Lung (tissue), 12 donors: ENCODE measurements around the gene PPP1R1B. TPM values are rescaled to one million over a fixed set of nuclear protein-coding genes. Genes with fewer than 3 reads are reported as not detected.

ENCODE experiments used
- ATAC-seq: fragments of 200-7000 bp; cut with Tn5 transposase; one replicate; pipeline ENCODE4 v1.9.1; 2020; ENCODE audit warnings: moderate number of reproducible peaks; ENCODE audit not compliant: insufficient read depth, low FRiP score
- DNase-seq, 3 donors: peaks; one replicate each; pipeline ENCODE4 v3.0.0-alpha.2; 2013 to 2017
- H3K27ac ChIP-seq, 2 donors: one replicate each; pipeline ENCODE4 v1.5.1; 2013; ENCODE audit warnings: mild to moderate bottlenecking in 2 of 2, moderate library complexity in 2 of 2, control low read depth in 1 of 2, inconsistent platforms in 1 of 2, low read depth in 1 of 2, low read length in 1 of 2
- H3K27me3 ChIP-seq, 3 donors: one replicate each; pipeline ENCODE4 v1.5.1; 2013; ENCODE audit warnings: low read length in 2 of 3; ENCODE audit not compliant: control insufficient read depth in 3 of 3, insufficient read depth in 3 of 3
- H3K36me3 ChIP-seq, 4 donors: one replicate each; pipeline ENCODE4 v1.5.1; 2013; ENCODE audit warnings: low read length in 4 of 4, mild to moderate bottlenecking in 1 of 4, moderate library complexity in 1 of 4; ENCODE audit not compliant: control insufficient read depth in 4 of 4, insufficient read depth in 4 of 4
- H3K4me1 ChIP-seq, 5 donors: one replicate each; pipeline ENCODE4 v1.5.1; 2013; ENCODE audit warnings: low read length in 5 of 5, mild to moderate bottlenecking in 2 of 5, moderate library complexity in 1 of 5; ENCODE audit not compliant: control insufficient read depth in 5 of 5, insufficient read depth in 5 of 5
- H3K4me3 ChIP-seq: one replicate; pipeline ENCODE4 v1.5.1; 2013; ENCODE audit warnings: mild to moderate bottlenecking, control low read depth, moderate library complexity
- H3K9ac ChIP-seq, 2 donors: one replicate each; pipeline ENCODE4 v1.5.1; 2013; ENCODE audit warnings: low read length in 2 of 2, control low read depth in 1 of 2; ENCODE audit not compliant: insufficient read depth in 1 of 2
- H3K9me3 ChIP-seq, 4 donors: one replicate each; pipeline ENCODE4 v1.5.1; 2013; ENCODE audit warnings: low read length in 3 of 4, mild to moderate bottlenecking in 1 of 4, moderate library complexity in 1 of 4; ENCODE audit not compliant: control insufficient read depth in 4 of 4, insufficient read depth in 3 of 4
- CTCF ChIP-seq: IDR thresholded peaks from 2 replicates; pipeline ENCODE4 v1.5.1; 2012; ENCODE audit warnings: mild to moderate bottlenecking; ENCODE audit errors: control extremely low read depth, extremely low read depth
- WGBS, 2 donors: extraction: QIAGEN DNeasy Blood & Tissue Kit; methylation state at CpG; one replicate each; pipeline ENCODE4 v1.1.7; 2013; 5-methylcytosine and 5-hydroxymethylcytosine counted together
- polyA plus RNA-seq, 2 donors: library from polyadenylated mRNA; stranded (reverse); fragments of 200-250 nt; gene quantifications; one replicate each; pipeline ENCODE4 v1.2.1, GENCODE V29; 2013
- total RNA-seq, 2 donors: library from RNA; depleted of rRNA in 1 of 2; stranded (reverse); fragments of >200 nt in 1 of 2; gene quantifications; one replicate each; pipeline ENCODE4 v1.2.1, GENCODE V29; 2014 to 2021
- donor health status: control.
- donor health status: control.
- donor health status: Bipolar disorder and iron deficiency.
- donor health status: healthy.
- donor health status: DM: yes; HTN: yes; CAD: no.

PPP1R1B gene
- total and polyA plus RNA-seq, 4 donors = 21.3 to 36.4 (median 24.8) TPM

GRCh38 chr17:39675390-39676082 is 48.8 kb downstream of the PPP1R1B start:
- Histone ChIP-seq H3K9me3 (no peaks in the 10 kb centered on the region), H3K27ac (peak overlapping the region; percentile 8 to 87), H3K9ac (peak overlapping the region in 1 of 2 donors; percentile 7), H3K4me1 (peaks cover 10 to 42% (median 19%) of the 10 kb centered on the region in 5 donors), H3K36me3 (peaks cover 0 to 7% (median 5%) of the 10 kb centered on the region in 4 donors), H3K4me3 (no peak overlapping the region), H3K27me3 (peaks cover 0 to 2% (median 0%) of the 10 kb centered on the region in 3 donors)
- no peak for ATAC-seq
- DNase-seq = no peak
- 73 to 77% methylated on average over 10 of the region's 10 CpGs for WGBS, 2 donors
- TF ChIP-seq CTCF = no peak

DNA sequence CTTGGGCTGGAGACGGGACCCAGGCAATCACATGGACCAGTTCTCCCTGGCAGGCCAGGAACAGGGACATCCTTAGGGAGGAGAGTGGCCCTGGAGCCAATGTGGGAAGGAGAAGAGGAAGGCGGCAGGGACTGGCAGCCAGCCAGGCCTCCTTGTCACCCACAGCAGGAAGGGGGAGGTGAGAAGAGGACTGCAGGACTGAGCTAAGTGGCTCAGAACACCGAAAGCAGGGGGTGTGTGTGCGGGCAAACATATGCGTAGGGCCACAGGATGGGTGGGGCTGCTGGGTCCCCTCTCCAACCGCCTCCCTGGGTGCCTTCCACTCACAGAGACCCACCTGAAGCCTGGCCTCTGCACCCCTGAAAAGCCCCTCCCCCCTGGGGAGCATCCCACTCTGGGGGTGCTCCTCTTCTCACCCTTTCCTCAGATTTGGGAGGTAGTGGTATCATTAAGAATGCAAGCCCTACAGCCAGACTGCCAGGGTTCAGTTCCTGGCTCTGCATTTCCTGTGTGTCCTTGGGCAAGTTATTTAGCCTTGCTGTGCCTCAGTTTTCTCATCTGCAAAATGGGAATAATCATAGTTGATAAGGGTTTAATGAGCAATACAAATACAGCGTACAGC is 49.6 kb downstream of the PPP1R1B start:
- H3K4me1 ChIP-seq = peaks cover 10 to 42% (median 19%) of the 10 kb centered on the region in 5 donors
- H3K4me3 ChIP-seq = no peak overlapping the region
- peak; percentile 70 to 89 (median 86) for DNase-seq
- peaks cover 0 to 10% (median 6%) of the 10 kb centered on the region in 4 donors for H3K36me3 ChIP-seq
- peak; percentile 35 for ATAC-seq
- peak overlapping the region; percentile 8 to 87 for H3K27ac ChIP-seq
- WGBS, 2 donors = 27 to 33% methylated on average over 7 of the region's 7 CpGs
- no peaks in the 10 kb centered on the region for H3K9me3 ChIP-seq
- no peak overlapping the region for H3K9ac ChIP-seq
- TF ChIP-seq CTCF = no peak
- peaks cover 0 to 2% (median 0%) of the 10 kb centered on the region in 3 donors for H3K27me3 ChIP-seq

- ATAC-seq = no peak
- peaks cover 10 to 34% (median 19%) of the 10 kb centered on the region in 5 donors for H3K4me1 ChIP-seq
- no peak overlapping the region for H3K9ac ChIP-seq
- no peaks in the 10 kb centered on the region for H3K9me3 ChIP-seq
- peaks cover 0 to 10% (median 6%) of the 10 kb centered on the region in 4 donors for H3K36me3 ChIP-seq
- no peaks in the 10 kb centered on the region for H3K27me3 ChIP-seq
- TF ChIP-seq CTCF = no peak
- H3K27ac ChIP-seq = peak overlapping the region; percentile 34 to 87
- H3K4me3 ChIP-seq = no peak overlapping the region
- whole genome bisulfite sequencing, 2 donors = 75 to 82% methylated on average over 8 of the region's 8 CpGs
- no peak for DNase-seq
These were observed 50.3 kb downstream of the PPP1R1B start for GRCh38 chr17:39677072-39677471.
